ENCODE results near the gene TNNC1. TPM values are rescaled to one million over a fixed set of nuclear protein-coding genes. Genes with fewer than 3 reads are reported as not detected.

TNNC1 gene
- total RNA-seq, 2 experiments from 2014 or later, result 4.8 to 5.9 TPM

DNA sequence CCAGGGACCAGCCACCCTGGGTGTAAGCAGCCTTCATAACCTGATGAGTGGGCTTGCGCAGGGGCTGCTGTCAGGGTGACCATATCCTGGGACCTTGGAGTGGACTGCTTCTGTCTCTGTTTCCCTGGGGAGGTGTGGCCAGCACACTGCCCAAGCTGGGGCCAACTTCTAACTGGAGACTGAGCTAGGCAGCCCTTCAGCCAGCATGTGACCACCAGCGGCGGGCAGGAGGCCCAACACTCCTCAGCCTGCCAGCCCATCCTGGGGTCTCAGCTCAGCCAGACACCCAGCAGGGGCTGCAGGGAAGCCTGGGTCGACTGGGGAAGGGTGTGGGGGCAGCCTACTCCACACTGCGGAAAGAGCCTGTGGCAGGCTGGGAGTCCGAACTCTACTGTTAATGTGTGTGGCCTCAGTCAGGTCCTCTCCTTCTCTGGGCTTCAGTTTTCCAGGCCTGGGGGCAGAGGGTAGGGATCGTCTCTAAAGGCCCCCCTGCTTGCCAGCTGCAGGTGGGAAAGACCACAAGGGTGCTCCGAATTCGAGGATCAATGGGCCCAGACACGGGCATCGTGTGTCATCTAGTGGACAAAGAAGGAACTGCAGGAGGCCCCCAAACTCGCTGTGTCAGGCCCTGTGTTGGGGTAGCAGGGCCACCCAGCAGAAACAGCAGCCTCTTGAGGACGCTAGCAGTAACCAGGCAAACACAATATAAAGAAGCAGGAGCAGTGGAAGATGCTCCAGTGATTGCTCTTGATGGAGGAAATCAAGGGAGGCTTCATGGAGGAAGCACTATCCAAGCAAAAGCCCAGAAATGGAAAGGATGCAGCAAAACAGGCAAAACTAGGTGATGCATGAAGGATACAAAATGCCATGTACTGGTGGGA is 7.0 kb downstream of the TNNC1 start:
- H3K27me3 Mint-ChIP-seq, result no peaks in the 10 kb centered on the region
- no peak overlapping the region for H3K4me3 Mint-ChIP-seq
- H3K9me3 Mint-ChIP-seq, result no peaks in the 10 kb centered on the region
- H3K36me3 Mint-ChIP-seq (ENCODE audit: low read depth), result no peaks in the 10 kb centered on the region
- ChIA-PET POLR2A (interaction anchor here (1.3 to 1.5 kb wide), 2 partner anchors 10 to 19 kb away, joined by 6 to 7 read pairs; no protein-coding TSS in a partner anchor), CTCF (interaction anchor here (0.6 to 6.8 kb wide), 30 partner anchors 10 to 472 kb away, joined by 3 to 111 read pairs (median 4); partner anchors contain the start of genes ABHD14A, DUSP7, NISCH and TLR9)
- intact Hi-C loops (cut with micrococcal nuclease), result loop anchor here (2.0 to 5.0 kb wide), 2 partner anchors 18 to 155 kb away; no protein-coding TSS in a partner anchor
- ATAC-seq, result peak; percentile 82
- no peak overlapping the region for H3K27ac Mint-ChIP-seq
- H3K4me1 Mint-ChIP-seq (ENCODE audit: low read depth), result peaks cover 4% of the 10 kb centered on the region
- peak; percentile 85 for DNase-seq
- TF ChIP-seq, protein P1, sequence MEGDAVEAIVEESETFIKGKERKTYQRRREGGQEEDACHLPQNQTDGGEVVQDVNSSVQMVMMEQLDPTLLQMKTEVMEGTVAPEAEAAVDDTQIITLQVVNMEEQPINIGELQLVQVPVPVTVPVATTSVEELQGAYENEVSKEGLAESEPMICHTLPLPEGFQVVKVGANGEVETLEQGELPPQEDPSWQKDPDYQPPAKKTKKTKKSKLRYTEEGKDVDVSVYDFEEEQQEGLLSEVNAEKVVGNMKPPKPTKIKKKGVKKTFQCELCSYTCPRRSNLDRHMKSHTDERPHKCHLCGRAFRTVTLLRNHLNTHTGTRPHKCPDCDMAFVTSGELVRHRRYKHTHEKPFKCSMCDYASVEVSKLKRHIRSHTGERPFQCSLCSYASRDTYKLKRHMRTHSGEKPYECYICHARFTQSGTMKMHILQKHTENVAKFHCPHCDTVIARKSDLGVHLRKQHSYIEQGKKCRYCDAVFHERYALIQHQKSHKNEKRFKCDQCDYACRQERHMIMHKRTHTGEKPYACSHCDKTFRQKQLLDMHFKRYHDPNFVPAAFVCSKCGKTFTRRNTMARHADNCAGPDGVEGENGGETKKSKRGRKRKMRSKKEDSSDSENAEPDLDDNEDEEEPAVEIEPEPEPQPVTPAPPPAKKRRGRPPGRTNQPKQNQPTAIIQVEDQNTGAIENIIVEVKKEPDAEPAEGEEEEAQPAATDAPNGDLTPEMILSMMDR (IDR thresholded peaks at IDR 0.05), result peak; percentile 100

DNA sequence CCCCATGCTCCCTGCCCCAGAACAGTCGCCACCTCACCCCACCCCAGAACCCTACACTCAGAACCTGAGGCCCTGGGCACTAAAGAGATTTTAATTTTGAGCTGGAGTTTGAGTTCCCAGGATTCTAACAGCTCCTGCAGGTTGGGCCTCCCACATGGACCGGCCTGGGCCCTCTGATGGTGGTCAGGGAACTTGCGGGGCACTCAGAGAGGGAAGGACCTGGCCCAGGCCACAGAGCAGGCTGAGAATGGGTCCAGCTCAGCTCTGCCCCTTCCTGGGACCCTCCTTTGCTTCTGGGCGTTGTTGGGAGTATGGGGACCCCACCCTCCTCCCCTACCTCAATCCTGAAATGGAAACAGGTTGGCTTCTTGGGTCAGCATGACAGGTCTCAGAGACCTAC is 7.8 kb downstream of the TNNC1 start:
- TF ChIP-seq, protein P1 (IDR thresholded peaks at IDR 0.05), result no peak
- DNase-seq, result no peak
- H3K36me3 Mint-ChIP-seq (ENCODE audit: low read depth), result no peaks in the 10 kb centered on the region
- H3K27me3 Mint-ChIP-seq, result no peaks in the 10 kb centered on the region
- intact Hi-C loops (cut with micrococcal nuclease), result loop anchor here (2.0 to 5.0 kb wide), 2 partner anchors 17 to 154 kb away; no protein-coding TSS in a partner anchor
- CTCF ChIA-PET, result interaction anchor here (0.6 to 6.8 kb wide), 27 partner anchors 11 to 646 kb away, joined by 3 to 111 read pairs (median 4); partner anchors contain the start of genes ABHD14A, DUSP7, NISCH and TNNC1
- H3K9me3 Mint-ChIP-seq, result no peaks in the 10 kb centered on the region
- POLR2A ChIA-PET, result interaction anchor here (1.1 to 1.6 kb wide), 3 partner anchors 8 to 18 kb away, joined by 3 to 6 read pairs (median 6); partner anchors contain the start of gene TNNC1
- peaks cover 4% of the 10 kb centered on the region for H3K4me1 Mint-ChIP-seq (ENCODE audit: low read depth)
- H3K27ac Mint-ChIP-seq, result no peak overlapping the region
- H3K4me3 Mint-ChIP-seq, result no peak overlapping the region
- ATAC-seq, result no peak

DNA sequence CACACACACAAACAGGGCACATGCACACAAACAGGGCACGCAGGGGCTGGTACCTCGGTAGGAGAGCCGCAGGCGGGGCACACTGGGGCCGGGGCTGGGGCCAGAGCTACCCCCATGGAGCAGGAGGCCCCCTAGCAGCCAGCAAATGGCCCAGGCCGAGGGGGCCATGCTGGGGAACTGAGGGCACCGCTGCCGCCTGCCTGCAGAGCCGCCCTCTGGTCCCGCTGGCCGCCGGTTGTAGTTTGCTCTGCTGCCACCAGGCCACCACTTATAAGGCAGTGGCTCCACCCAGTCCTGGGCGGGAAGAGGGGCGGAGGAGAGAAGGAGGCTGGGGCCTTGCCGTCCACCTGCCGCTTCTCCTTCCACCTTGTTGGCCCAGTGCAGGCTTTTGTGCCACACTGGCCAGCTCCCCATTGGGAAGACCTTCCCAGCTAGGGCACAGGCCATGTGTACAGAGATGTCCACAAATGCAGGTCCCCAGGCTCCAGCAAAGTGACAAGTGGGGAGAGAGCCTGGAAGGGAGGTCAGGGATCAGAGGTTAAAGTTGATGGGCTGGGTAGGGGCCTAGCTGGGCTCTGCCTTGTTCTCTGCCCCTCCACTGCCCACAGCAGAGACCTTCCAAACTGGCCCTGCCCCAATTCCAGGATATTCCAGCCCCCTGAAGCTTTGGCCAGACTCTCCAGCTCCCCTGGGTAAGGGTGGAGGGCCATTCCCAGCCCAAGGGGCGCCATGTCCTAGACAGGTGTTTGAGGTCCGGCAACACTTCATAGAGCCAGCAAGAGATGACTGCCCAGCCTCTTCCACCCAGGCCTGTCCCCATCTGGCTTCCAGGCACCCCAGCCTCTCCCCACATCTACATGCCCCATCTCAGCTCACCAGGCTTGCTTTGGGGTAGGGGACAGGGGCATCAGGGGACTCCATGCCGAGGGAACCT is 8.7 kb downstream of the TNNC1 start, which contains the start of gene SEMA3G:
SEMA3G (minus strand) TSS at position 244 of the 934 bp plus-strand sequence; CDS start at position 168, 76 bp downstream.
- POLR2A ChIA-PET, result interaction anchor here (0.6 to 1.6 kb wide), 4 partner anchors 9 to 249 kb away, joined by 3 to 6 read pairs (median 5); partner anchors contain the start of gene TNNC1
- Mint-ChIP-seq H3K9me3 (no peaks in the 10 kb centered on the region), H3K27ac (no peak within 1 kb of the TSS), H3K36me3 (ENCODE audit: low read depth) (no peaks in the 10 kb centered on the region), H3K4me3 (no peak within 1 kb of the TSS), H3K27me3 (no peaks in the 10 kb centered on the region), H3K4me1 (ENCODE audit: low read depth) (peaks cover 4% of the 10 kb centered on the region)
- TF ChIP-seq, protein P1 (IDR thresholded peaks at IDR 0.05), result peak; percentile 64
- intact Hi-C loops (cut with micrococcal nuclease), result loop anchor here (5.0 kb wide), 1 partner anchor 153 kb away; no protein-coding TSS in a partner anchor
- ATAC-seq (peak; percentile 97), DNase-seq (peak; percentile 91)
- CTCF ChIA-PET, result interaction anchor here (0.6 to 6.8 kb wide), 13 partner anchors 12 to 645 kb away, joined by 3 to 111 read pairs (median 7); partner anchors contain the start of genes NISCH and TNNC1

DNA sequence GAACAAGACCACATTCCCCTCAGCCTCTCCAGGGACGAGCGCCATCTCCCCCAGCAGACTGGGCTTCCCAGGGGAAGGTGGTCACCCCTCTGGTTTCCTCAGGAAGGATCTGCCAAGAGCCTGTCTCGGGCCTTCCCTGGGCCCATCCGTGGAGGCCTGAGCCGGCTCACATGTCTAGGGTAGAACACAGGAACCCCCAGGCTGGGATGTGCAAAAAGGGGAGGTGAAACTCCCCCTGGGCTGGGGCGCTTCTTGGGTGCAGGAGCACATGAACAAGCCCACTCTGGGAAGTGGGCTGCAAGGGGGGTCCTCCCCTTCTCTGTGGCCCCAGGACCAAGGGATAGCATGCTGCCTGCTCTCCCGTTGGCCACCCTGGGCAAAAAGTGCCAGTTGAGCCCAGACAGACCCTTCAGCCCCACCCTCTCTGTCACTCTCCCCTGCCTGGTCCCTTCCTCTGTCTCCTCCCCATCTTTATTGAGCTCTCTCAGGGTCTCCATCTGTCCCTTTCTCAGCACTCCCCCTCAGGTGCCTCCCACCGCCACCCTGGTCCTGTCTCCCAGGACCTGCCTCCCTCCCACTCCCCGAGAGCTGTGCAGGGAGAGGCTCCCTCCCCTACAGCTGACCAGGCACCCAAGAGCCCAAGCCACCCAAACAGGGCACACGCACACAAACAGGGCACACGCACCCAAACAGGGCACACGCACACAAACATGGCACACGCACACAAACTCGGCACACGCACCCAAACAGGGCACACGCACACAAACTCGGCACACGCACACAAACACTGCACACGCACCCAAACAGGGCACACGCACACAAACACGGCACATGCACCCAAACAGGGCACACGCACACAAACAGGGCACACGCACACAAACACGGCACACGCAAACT is 9.8 kb downstream of the TNNC1 start:
- DNase-seq, result no peak
- no peak overlapping the region for H3K4me3 Mint-ChIP-seq
- H3K27me3 Mint-ChIP-seq, result no peaks in the 10 kb centered on the region
- H3K4me1 Mint-ChIP-seq (ENCODE audit: low read depth), result peaks cover 4% of the 10 kb centered on the region
- intact Hi-C loops (cut with micrococcal nuclease), result no loop called here
- no peak overlapping the region for H3K27ac Mint-ChIP-seq
- ChIA-PET CTCF (interaction anchor here (1.3 to 6.8 kb wide), 5 partner anchors 13 to 104 kb away, joined by 3 to 111 read pairs (median 66); partner anchors contain the start of genes NISCH and TNNC1), POLR2A (interaction anchor here (1.3 kb wide), 1 partner anchor 11 kb away, joined by 3 read pairs; no protein-coding TSS in a partner anchor)
- TF ChIP-seq, protein P1 (IDR thresholded peaks at IDR 0.05), result no peak
- ATAC-seq, result no peak
- H3K9me3 Mint-ChIP-seq, result no peaks in the 10 kb centered on the region
- no peaks in the 10 kb centered on the region for H3K36me3 Mint-ChIP-seq (ENCODE audit: low read depth)

Measured in activated CD8-positive, alpha-beta T cell treated with anti-CD3 and anti-CD28 coated beads for 36 hours (primary cell).